Islet precursor cell (in vitro differentiated cells): ENCODE data around the gene BCO2.

ENCODE experiments used
- DNase-seq: peaks from one replicate; pipeline ENCODE4 v3.0.0-alpha.2; 2018

BCO2 gene

GRCh38 chr11:112253605-112254242 is 78.4 kb downstream of the BCO2 start:
- DNase-seq = peak; percentile 93

GRCh38 chr11:112255067-112255720 is 79.9 kb downstream of the BCO2 start:
- DNase-seq = peak; percentile 72

- no peak for DNase-seq
Measured at GRCh38 chr11:112260490-112260889, 85.2 kb downstream of the BCO2 start, which contains the start of gene PLET1. PLET1 (minus strand) TSS chr11:112260860; CDS start chr11:112260589, 271 bp downstream.

- peak; percentile 68 for DNase-seq
Measured at GRCh38 chr11:112265659-112266409, 90.5 kb downstream of the BCO2 start.

GRCh38 chr11:112266410-112266778 is 91.1 kb downstream of the BCO2 start:
- DNase-seq = no peak

GRCh38 chr11:112267188-112267591 is 91.9 kb downstream of the BCO2 start:
- DNase-seq = peak; percentile 76

GRCh38 chr11:112268406-112268805 is 93.1 kb downstream of the BCO2 start:
- DNase-seq = no peak
